ENCODE measurements around the gene ARHGAP26.

GRCh38 chr5:143220748-143221251, 450.6 kb downstream of the ARHGAP26 start:
- TF ChIP-seq CTCF (optimal IDR thresholded peaks at IDR 0.05 in 1 of 3, IDR thresholded peaks at IDR 0.05 in 1 of 3, conservative IDR thresholded peaks at IDR 0.05 in 1 of 3; ENCODE audit: extremely low read depth in 1 of 3, insufficient read depth in 2 of 3, low read length in 3 of 3), result no peak
- TF ChIP-seq EZH2 (IDR thresholded peaks at IDR 0.05; ENCODE audit: low read length), result no peak

Measured in keratinocyte (primary cell).